Effector memory CD8-positive, alpha-beta T cell (primary cell): Measurements from ENCODE around the gene TIMM23.
A peak's percentile ranks its signal among the peaks of the same experiment; 100 is the strongest.
"Not testable (repeated sequence)": the region's sequence is repeated elsewhere in the genome, so short reads cannot be mapped to it uniquely, and the experiment has no call there.

Experiments used
- ATAC-seq: fragments of 150-1000 bp; cut with Tn5 transposase; replicated peaks from 2 replicates; pipeline ENCODE4 v1.10.0; 2021; ENCODE audit warnings: mild to moderate bottlenecking, moderate library complexity
- DNase-seq, 3 experiments: peaks; one replicate each; pipeline ENCODE4 v3.0.0; 2021
- H3K27ac Mint-ChIP-seq, 2 donors: one replicate each; pipeline ENCODE4 v1.8.0; 2022; ENCODE audit warnings: mild to moderate bottlenecking in 2 of 2, mixed read lengths in 2 of 2, moderate library complexity in 2 of 2
- H3K27me3 Mint-ChIP-seq, 2 donors: one replicate each; pipeline ENCODE4 v1.8.0; 2022; ENCODE audit warnings: mixed read lengths in 2 of 2
- H3K36me3 Mint-ChIP-seq: one replicate; pipeline ENCODE4 v1.8.0; 2022; ENCODE audit warnings: mild to moderate bottlenecking, moderate library complexity, mixed read lengths; ENCODE audit not compliant: insufficient read depth
- H3K4me1 Mint-ChIP-seq, 2 donors: one replicate each; pipeline ENCODE4 v1.8.0; 2022; ENCODE audit warnings: low read depth in 2 of 2, mixed read lengths in 2 of 2
- H3K4me3 Mint-ChIP-seq, 2 donors: one replicate each; pipeline ENCODE4 v1.8.0; 2022; ENCODE audit warnings: mild to moderate bottlenecking in 2 of 2, mixed read lengths in 2 of 2, moderate library complexity in 2 of 2
- H3K9me3 Mint-ChIP-seq, 2 donors: one replicate each; pipeline ENCODE4 v1.8.0; 2022; ENCODE audit warnings: mixed read lengths in 2 of 2

Gene TIMM23

GRCh38 chr10:45971742-45972105 lies 565 bp upstream of the TIMM23 start:
- peaks cover 16% of the 10 kb centered on the region for H3K36me3 Mint-ChIP-seq
- peak overlapping the region; percentile 93 to 100 for H3K4me3 Mint-ChIP-seq
- peak; percentile 48 for ATAC-seq
- not testable (repeated sequence) for H3K27me3 Mint-ChIP-seq, H3K9me3 Mint-ChIP-seq, DNase-seq
- peaks cover 34 to 35% of the 10 kb centered on the region in 2 donors for H3K4me1 Mint-ChIP-seq
- peak overlapping the region; percentile 92 to 94 for H3K27ac Mint-ChIP-seq

- not testable (repeated sequence) for DNase-seq, ATAC-seq, H3K9me3 Mint-ChIP-seq, H3K27me3 Mint-ChIP-seq
- Mint-ChIP-seq H3K27ac (peak overlapping the region; percentile 92 to 94), H3K4me3 (peak overlapping the region; percentile 93 to 100), H3K36me3 (peaks cover 23% of the 10 kb centered on the region), H3K4me1 (peaks cover 32 to 34% of the 10 kb centered on the region in 2 donors)
Measured at GRCh38 chr10:45972813-45973169, 502 bp downstream of the TIMM23 start.

- not testable (repeated sequence) for H3K9me3 Mint-ChIP-seq, ATAC-seq, DNase-seq, H3K27me3 Mint-ChIP-seq
- peaks cover 32 to 34% of the 10 kb centered on the region in 2 donors for H3K4me1 Mint-ChIP-seq
- H3K27ac Mint-ChIP-seq: peak overlapping the region; percentile 92 to 94
- H3K4me3 Mint-ChIP-seq: peak overlapping the region; percentile 93 to 100
- H3K36me3 Mint-ChIP-seq: peaks cover 30% of the 10 kb centered on the region
Measured at GRCh38 chr10:45974041-45974440, 1.8 kb downstream of the TIMM23 start.

DNA sequence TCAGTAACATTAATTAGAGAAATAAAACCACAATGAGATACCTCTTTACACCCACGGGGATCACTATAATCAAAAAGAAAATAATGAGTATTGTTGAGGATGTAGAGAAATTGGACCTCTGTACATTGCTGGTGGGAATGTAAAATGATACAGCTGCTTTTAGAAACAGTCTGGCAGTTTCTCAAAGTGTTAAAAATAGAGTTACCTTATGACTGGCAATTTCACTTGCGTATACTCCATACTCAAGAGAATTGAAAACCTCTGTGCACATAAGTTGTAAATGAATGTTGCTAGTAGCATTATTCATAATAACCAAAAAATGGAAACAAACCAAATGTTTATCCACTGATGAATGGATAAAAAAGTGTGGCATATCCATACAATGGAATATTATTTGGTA lies 6.3 kb downstream of the TIMM23 start:
- Mint-ChIP-seq H3K4me1 (peaks cover 8 to 15% of the 10 kb centered on the region in 2 donors), H3K36me3 (peaks cover 41% of the 10 kb centered on the region)
- not testable (repeated sequence) for H3K27ac Mint-ChIP-seq, H3K9me3 Mint-ChIP-seq, ATAC-seq, H3K4me3 Mint-ChIP-seq, DNase-seq, H3K27me3 Mint-ChIP-seq

DNA sequence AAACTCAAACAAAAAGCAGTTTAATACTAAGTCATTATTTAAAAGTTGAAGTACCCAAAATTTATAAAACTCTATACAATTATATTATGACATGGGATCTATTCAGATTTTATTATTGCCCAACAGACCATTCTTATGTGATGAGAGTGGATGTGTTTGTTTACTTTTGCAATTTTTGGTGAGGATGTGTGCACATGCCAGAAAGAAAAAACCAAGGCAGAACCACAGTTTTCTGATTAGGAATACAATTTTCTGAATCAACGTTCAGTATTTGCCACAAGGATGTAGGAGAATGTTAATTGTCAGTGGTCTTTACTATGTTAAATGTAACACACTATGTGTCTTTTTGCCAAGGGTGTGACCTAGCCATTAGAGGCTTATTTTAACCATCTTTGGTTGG lies 9.1 kb downstream of the TIMM23 start:
- not testable (repeated sequence) for H3K4me1 Mint-ChIP-seq, H3K27ac Mint-ChIP-seq, ATAC-seq, H3K9me3 Mint-ChIP-seq, H3K4me3 Mint-ChIP-seq, DNase-seq, H3K27me3 Mint-ChIP-seq
- peaks cover 54% of the 10 kb centered on the region for H3K36me3 Mint-ChIP-seq

DNA sequence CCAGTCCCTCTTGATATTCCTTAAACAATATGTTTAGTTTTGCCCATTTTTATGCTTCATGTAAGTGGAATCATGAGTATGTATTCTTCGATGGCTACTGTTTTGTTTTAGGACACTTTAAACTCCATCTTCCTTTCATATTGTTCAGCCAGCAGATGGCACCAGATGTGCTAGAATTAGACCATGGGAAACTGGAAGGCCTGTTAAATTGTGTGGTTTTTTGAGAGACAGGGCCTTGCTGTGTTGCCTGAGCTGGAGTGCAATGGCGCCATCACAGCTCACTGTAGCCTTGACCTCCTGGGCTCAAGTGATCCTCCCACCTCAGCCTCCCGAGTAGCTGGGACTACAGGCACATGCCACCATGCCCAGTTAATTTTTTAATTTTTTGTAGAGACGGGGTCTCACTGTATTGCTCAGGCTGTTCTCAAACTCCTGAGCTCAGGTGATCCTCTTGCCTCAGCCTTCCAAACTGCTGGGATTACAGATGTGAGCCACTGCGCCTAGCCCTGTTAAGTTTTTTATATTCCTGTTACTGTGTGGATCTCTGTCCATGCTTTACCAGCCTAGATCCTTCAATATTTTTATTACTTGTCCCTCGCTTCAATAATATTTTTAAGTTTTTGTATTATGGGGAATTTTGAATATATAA lies 11.4 kb downstream of the TIMM23 start:
- not testable (repeated sequence) for H3K9me3 Mint-ChIP-seq, H3K27me3 Mint-ChIP-seq, H3K4me3 Mint-ChIP-seq, H3K4me1 Mint-ChIP-seq
- Mint-ChIP-seq H3K36me3 (peaks cover 52% of the 10 kb centered on the region), H3K27ac (peak overlapping the region; percentile 28 to 32)
- ATAC-seq: peak; percentile 81
- DNase-seq: peak; percentile 17 to 37 (median 24)

DNA sequence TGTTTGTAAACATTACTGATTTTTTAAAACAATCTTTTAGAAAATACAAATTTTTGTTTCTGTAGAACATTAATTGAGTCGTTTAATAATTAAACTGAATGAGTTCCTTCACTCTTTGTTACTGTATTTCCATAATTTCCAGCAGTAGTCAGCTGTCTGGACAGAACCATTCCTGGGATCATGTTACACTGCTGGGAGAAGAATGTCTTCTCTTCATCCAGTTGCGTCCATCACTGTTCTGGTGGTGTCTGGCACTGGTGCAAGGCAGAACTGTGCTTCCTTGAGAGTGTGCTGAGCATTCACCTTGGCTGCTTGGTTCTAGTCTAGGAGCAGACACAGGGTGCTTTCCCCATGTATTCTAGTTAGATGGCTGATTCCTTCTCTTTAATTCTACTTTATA lies 12.2 kb downstream of the TIMM23 start:
- not testable (repeated sequence) for DNase-seq, H3K9me3 Mint-ChIP-seq, H3K27me3 Mint-ChIP-seq, H3K4me3 Mint-ChIP-seq, H3K27ac Mint-ChIP-seq, ATAC-seq, H3K4me1 Mint-ChIP-seq
- H3K36me3 Mint-ChIP-seq: peaks cover 51% of the 10 kb centered on the region

DNA sequence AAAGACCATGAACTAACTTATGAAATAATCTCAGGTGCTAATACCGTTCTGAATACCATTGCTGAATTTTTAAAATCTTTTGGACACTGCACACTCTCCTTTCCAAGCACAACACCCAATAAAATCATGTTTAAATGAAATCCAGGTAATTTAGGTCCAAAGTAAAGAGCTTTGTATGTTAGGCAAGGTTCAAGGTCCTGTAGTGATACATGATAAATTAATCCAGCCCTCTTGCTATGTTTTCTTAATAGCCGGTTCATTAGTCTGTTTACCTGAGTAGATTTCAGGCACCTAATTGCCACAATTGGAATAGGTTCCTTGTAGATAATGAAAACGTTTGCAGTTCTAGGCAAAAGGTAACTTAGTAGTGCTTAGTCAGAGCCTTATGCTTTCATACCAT lies 13.3 kb downstream of the TIMM23 start:
- peaks cover 53% of the 10 kb centered on the region for H3K36me3 Mint-ChIP-seq
- H3K9me3 Mint-ChIP-seq, DNase-seq, ATAC-seq, H3K4me3 Mint-ChIP-seq, H3K27ac Mint-ChIP-seq, H3K27me3 Mint-ChIP-seq, H3K4me1 Mint-ChIP-seq: not testable (repeated sequence)

DNA sequence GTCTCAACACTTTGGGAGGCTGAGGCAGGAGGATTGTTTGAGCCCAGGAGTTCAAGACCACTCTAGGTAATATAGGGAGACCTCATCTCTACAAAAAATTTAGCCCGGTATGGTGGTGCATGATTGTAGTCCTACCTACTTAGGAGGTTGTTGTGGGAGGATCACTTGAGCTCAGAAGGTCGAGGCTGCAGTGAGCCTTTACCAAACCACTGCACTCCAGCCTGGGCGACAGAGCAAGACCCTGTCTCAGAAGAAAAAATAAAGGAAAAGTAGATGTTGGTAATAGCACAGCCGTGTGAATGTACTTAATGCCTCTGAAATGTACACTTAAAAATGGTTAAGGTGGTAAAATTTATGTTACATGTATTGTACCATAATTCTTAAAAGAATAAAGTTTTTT lies 25.3 kb downstream of the TIMM23 start:
- no peaks in the 10 kb centered on the region for H3K4me1 Mint-ChIP-seq
- ATAC-seq (no peak), DNase-seq (no peak)
- no peaks in the 10 kb centered on the region for H3K27me3 Mint-ChIP-seq
- no peak overlapping the region for H3K4me3 Mint-ChIP-seq
- H3K9me3 Mint-ChIP-seq: no peaks in the 10 kb centered on the region
- H3K36me3 Mint-ChIP-seq: peaks cover 53% of the 10 kb centered on the region
- H3K27ac Mint-ChIP-seq: peak overlapping the region in 1 of 2 donors; percentile 13

DNA sequence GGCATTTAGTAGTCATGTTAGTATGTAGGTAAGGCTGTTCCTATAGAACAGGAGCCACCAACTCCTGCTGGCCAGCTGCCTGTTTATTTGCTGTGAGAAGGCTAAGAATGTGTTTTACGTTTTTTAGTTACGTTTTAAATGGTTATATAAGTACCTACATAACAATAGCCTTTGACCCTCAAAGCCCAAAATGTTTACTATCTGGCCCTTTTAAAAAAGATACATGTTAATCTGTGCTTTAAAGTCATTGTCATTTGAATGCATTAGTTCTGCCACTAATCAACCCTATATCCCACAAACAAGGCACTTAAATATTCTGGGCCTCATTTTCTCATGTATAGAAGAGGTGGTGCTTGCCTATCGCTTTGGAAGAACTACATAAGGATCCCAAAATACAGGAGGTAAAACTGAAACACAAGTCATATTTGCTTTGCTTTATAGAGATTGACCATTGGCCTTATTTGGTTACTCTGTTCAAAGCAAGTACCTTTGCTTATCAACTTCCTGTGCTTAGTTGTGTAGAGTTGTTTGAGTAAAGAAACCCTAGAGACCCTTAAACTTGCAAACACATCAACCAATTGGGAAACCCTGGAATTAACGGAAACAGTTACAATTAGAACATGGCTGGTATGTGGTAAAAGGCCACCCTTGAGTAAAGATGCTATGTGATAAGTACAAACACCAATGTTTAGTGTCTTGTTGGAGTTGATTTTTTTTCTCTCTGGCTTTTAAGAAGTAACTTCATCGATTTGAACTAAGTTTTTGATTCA lies 25.9 kb downstream of the TIMM23 start:
- peaks cover 54% of the 10 kb centered on the region for H3K36me3 Mint-ChIP-seq
- no peak for ATAC-seq
- no peaks in the 10 kb centered on the region for H3K9me3 Mint-ChIP-seq
- no peak overlapping the region for H3K27ac Mint-ChIP-seq
- no peak overlapping the region for H3K4me3 Mint-ChIP-seq
- no peaks in the 10 kb centered on the region for H3K27me3 Mint-ChIP-seq
- DNase-seq: no peak
- no peaks in the 10 kb centered on the region for H3K4me1 Mint-ChIP-seq

- Mint-ChIP-seq H3K27ac (peak overlapping the region in 1 of 2 donors; percentile 65), H3K36me3 (peaks cover 63% of the 10 kb centered on the region)
- H3K4me1 Mint-ChIP-seq: not testable (repeated sequence)
Measured at GRCh38 chr10:45999955-46000354, 27.7 kb downstream of the TIMM23 start.

DNA sequence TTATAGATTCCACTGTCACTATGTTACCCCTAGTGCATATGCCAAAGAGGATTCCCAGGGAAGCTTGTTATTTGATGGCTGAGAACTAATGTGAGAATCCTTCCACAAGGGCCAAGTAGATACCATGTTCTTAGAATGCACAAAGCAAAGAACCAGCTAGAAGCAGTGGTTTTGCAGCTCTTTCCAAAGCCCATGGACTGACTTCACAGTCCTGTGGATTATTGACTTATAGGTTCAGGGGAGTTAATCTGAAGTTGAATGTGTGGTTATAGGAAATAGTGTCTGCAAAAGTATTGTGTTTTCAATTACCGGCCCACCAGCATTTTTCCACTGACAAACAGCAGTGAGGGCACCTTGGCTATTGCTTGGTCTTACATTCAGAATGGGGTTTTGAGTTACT lies 28.2 kb downstream of the TIMM23 start:
- Mint-ChIP-seq H3K36me3 (peaks cover 68% of the 10 kb centered on the region), H3K9me3 (no peaks in the 10 kb centered on the region), H3K4me1 (no peaks in the 10 kb centered on the region), H3K27me3 (no peaks in the 10 kb centered on the region), H3K27ac (peak overlapping the region in 1 of 2 donors; percentile 65), H3K4me3 (no peak overlapping the region)
- DNase-seq: no peak
- no peak for ATAC-seq

More at GRCh38 chr10:45999955-46000354, 27.7 kb downstream of the TIMM23 start:
- ATAC-seq, H3K9me3 Mint-ChIP-seq, H3K27me3 Mint-ChIP-seq, DNase-seq, H3K4me3 Mint-ChIP-seq: not testable (repeated sequence)

DNA sequence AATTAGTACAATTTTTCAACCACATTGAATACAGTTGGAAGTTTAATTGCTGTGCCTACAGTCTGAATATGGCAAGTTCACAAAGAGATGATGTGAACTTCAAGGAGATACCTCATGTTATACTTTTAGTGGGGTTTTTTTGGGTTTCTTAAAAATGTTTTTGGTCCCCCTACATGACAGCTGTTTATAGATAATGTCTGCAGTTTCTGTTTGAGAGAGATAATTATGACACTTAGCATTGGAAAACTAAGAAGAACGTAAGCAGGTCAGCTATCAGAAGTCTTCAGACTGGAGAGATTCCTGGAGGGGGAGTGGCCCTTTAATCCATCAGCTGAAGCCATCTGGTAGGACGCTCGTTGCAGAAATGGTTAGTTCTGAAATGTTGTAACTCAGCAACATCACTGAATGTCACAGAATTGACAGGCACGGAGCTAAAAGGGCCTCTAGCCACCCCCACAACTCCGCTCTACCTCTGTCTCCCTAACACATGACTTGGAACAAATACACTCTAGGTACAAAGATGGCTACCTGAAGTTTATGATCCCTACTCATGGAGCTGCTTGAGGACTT lies 29.0 kb downstream of the TIMM23 start:
- no peaks in the 10 kb centered on the region for H3K27me3 Mint-ChIP-seq
- DNase-seq (no peak), ATAC-seq (no peak)
- H3K4me3 Mint-ChIP-seq: no peak overlapping the region
- no peaks in the 10 kb centered on the region for H3K9me3 Mint-ChIP-seq
- H3K4me1 Mint-ChIP-seq: no peaks in the 10 kb centered on the region
- no peak overlapping the region for H3K27ac Mint-ChIP-seq
- H3K36me3 Mint-ChIP-seq: peaks cover 74% of the 10 kb centered on the region

DNA sequence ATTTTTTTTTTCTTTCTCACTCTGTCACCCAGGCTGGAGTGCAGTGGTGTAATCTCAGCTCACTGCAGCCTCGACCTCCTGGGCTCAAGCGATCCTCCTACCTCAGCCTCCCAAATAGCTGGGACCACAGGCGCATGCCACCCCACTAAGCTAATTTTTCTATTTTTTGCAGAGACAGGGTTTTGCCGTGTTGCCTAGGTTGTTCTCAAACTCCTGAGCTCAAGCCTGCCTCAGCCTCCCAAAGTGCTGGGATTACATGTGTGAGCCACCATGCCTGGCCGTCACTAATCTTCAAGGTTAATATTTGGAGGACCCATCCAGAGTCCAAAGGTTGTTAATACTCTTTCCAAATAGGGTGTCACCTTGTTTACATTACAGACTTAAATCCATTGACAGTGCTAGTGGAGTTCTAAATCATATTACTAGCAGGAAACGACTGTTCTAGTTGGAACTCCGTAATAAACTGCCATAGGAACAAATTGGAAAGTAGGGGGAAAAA lies 29.9 kb downstream of the TIMM23 start:
- not testable (repeated sequence) for ATAC-seq, DNase-seq, H3K27me3 Mint-ChIP-seq, H3K4me3 Mint-ChIP-seq, H3K9me3 Mint-ChIP-seq, H3K4me1 Mint-ChIP-seq
- H3K27ac Mint-ChIP-seq: peak overlapping the region in 1 of 2 donors; percentile 35
- peaks cover 82% of the 10 kb centered on the region for H3K36me3 Mint-ChIP-seq
